Upper lobe of left lung (tissue), 6 donors: Measurements from ENCODE around the gene ZDHHC11B. TPM values are rescaled to one million over a fixed set of nuclear protein-coding genes. Genes with fewer than 3 reads are reported as not detected.
"Not testable (repeated sequence)": the region's sequence is repeated elsewhere in the genome, so short reads cannot be mapped to it uniquely, and the experiment has no call there.

Source experiments
- ATAC-seq, 2 donors: fragments of 200-7000 bp; cut with Tn5 transposase; one replicate each; pipeline ENCODE4 v1.9.1; 2022; ENCODE audit warnings: mild to moderate bottlenecking in 2 of 2, moderate library complexity in 2 of 2; ENCODE audit not compliant: low FRiP score in 2 of 2
- DNase-seq, 2 donors: peaks; one replicate each; pipeline ENCODE4 v3.0.0-alpha.2; 2019 to 2020
- H3K27ac ChIP-seq, 4 donors: fragments of 200-600 bp; sonication (generic); one replicate each; pipeline ENCODE4 v1.5.1; 2016 to 2019
- H3K27me3 ChIP-seq, 4 donors: fragments of 200-600 bp; sonication (generic); one replicate each; pipeline ENCODE4 v1.5.1; 2017 to 2019
- H3K36me3 ChIP-seq, 4 donors: fragments of 200-600 bp; sonication (generic); one replicate each; pipeline ENCODE4 v1.5.1; 2016 to 2019
- H3K4me1 ChIP-seq, 4 donors: fragments of 200-600 bp; sonication (generic); one replicate each; pipeline ENCODE4 v1.5.1; 2018 to 2019
- H3K4me3 ChIP-seq, 4 donors: fragments of 200-600 bp; sonication (generic); one replicate each; pipeline ENCODE4 v1.5.1; 2017 to 2019; ENCODE audit warnings: mild to moderate bottlenecking in 2 of 4, moderate library complexity in 1 of 4
- H3K9me3 ChIP-seq, 4 donors: fragments of 200-600 bp; sonication (generic); one replicate each; pipeline ENCODE4 v1.5.1; 2018 to 2019
- EP300 ChIP-seq, 4 donors: sonication (generic); formaldehyde crosslinking; IDR thresholded peaks; one replicate each; pipeline ENCODE4 v1.5.1; 2017; ENCODE audit warnings: antibody characterized with exemption in 4 of 4, control low read depth in 2 of 4
- POLR2A ChIP-seq, 4 donors: fragments of 450-650 bp; IDR thresholded peaks; one replicate each; pipeline ENCODE4 v1.5.1; 2016 to 2017; ENCODE audit warnings: antibody characterized with exemption in 4 of 4, mild to moderate bottlenecking in 2 of 4
- POLR2AphosphoS5 ChIP-seq, 2 donors: sonication (generic); formaldehyde crosslinking; IDR thresholded peaks; one replicate each; pipeline ENCODE4 v1.5.1; 2017; ENCODE audit warnings: antibody characterized with exemption in 2 of 2
- WGBS, 2 donors: methylation state at CpG; one replicate each; pipeline ENCODE4 v1.1.5; 2017 to 2018; 5-methylcytosine and 5-hydroxymethylcytosine counted together
- total RNA-seq, 6 donors: library from RNA; depleted of rRNA in 4 of 6; stranded (reverse); fragments of >200 nt in 4 of 6; gene quantifications; one replicate each; pipeline versions ENCODE4 v1.1.0 to v1.2.1, GENCODE V29; 2016 to 2021
- TF ChIP-seq, protein P1 (sequence below), 6 experiments: fragments of 450-650 bp in 4 of 6; fragments of 200-600 bp in 2 of 6; sonication (generic) in 2 of 6; IDR thresholded peaks; one replicate each; pipeline ENCODE4 v1.5.1; 2016 to 2019; ENCODE audit warnings: antibody characterized with exemption in 6 of 6
- donor health status: DM: no; HTN: no; CAD: no; lungs with moderate emphysema.
- donor health status: DM: no; HTN: yes; CAD: no; lungs with severe emphysema.

The ZDHHC11B gene
- total RNA-seq, 6 donors from 2014 or later = 7.4 to 40.8 (median 13.1) TPM

DNA sequence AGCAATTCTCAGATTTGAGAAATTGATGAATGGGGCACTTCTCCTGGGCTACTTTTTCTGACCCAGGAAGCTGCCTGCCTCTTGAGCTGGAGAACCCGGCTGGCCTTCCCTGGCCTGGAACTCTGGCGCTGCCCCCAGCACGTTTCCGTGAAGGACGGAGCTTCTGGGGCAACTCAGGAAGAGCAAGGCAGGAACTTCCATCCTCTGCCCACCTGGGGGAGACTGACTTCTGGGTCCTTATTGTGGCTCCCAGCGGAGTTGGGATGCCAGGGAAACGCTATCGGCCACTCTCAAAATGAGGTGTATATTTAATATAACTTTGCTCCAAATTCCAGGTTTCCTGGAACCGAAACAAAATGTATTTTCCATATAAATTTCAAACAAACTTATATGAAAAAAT is 57.4 kb downstream of the ZDHHC11B start:
- H3K27me3 ChIP-seq, H3K36me3 ChIP-seq, H3K27ac ChIP-seq, H3K4me3 ChIP-seq, ATAC-seq, H3K9me3 ChIP-seq, H3K4me1 ChIP-seq, DNase-seq: not testable (repeated sequence)
- TF ChIP-seq, protein P1, sequence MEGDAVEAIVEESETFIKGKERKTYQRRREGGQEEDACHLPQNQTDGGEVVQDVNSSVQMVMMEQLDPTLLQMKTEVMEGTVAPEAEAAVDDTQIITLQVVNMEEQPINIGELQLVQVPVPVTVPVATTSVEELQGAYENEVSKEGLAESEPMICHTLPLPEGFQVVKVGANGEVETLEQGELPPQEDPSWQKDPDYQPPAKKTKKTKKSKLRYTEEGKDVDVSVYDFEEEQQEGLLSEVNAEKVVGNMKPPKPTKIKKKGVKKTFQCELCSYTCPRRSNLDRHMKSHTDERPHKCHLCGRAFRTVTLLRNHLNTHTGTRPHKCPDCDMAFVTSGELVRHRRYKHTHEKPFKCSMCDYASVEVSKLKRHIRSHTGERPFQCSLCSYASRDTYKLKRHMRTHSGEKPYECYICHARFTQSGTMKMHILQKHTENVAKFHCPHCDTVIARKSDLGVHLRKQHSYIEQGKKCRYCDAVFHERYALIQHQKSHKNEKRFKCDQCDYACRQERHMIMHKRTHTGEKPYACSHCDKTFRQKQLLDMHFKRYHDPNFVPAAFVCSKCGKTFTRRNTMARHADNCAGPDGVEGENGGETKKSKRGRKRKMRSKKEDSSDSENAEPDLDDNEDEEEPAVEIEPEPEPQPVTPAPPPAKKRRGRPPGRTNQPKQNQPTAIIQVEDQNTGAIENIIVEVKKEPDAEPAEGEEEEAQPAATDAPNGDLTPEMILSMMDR (IDR thresholded peaks at IDR 0.05) = peak in 3 of 6 experiments; percentile 5 to 16 (median 7)
- 42 to 100% methylated on average over 1 to 8 of the region's 9 CpGs for WGBS, 2 donors

DNA sequence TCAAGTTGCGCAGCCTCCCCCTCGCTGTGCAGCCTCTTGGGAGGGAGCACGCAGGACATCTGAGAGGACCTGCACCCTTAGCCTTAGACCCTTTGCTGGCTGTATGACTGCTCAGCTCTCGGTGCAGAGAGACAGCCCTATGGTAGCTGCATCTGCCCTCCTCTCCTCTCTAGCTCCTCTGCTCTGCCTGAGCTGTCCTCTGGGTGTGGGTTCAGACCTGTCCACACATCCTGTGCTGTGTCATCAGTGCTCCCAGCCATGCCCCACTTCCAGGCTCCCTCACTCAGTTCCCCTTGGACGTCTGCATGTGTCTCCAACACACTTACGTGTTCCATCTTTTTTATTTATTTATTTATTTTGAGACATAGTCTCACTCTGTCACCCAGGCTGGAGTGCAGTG is 60.7 kb downstream of the ZDHHC11B start:
- H3K27me3 ChIP-seq, H3K27ac ChIP-seq, H3K36me3 ChIP-seq, H3K9me3 ChIP-seq, H3K4me3 ChIP-seq, DNase-seq, H3K4me1 ChIP-seq: not testable (repeated sequence)
- ATAC-seq = peak; percentile 17 to 62
- WGBS, 2 donors = 72 to 75% methylated on average over 2 of the region's 6 CpGs

DNA sequence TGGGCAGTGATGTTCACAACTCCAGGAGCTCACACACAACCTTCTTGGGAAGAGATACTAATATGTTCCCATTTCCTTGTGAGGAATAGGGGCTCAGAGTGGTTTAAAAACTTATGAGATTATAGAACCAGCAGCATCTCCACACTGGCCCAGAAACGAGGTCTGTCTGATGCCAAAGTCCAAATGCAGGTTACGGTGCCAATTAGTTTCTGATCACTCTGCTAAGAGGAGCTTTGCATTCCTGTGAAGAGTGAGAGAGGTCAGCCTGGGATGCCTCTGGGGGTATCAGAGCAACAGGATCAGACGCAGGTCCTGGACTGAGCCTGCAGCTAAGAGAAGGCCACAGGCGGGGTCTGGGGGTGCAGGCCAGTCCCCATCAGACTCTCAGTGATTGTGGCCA is 61.2 kb downstream of the ZDHHC11B start:
- 100% methylated on average over 3 of the region's 4 CpGs; no CpG with 5 or more reads in 1 of the 2 donors for WGBS, 2 donors
- ATAC-seq = not testable (repeated sequence)

DNA sequence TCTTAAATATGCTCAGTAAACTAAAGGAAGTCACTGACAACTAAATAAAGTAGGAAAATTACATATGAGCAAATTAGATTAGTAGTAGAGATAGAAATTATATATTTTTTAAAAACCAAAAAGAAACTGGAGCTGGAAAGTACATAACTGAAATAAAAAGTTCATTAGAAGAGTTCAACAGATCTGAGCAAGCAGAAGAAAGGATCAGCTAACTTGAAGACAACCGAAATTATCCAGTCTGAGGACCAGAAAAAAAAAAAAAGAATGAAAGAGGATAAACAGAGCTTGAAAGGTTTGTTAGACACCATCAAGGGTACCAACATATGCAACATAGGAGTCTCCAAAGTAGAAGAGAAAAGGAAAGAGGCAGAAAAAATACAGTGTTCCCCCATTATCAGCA is 65.2 kb downstream of the ZDHHC11B start:
- not testable (repeated sequence) for DNase-seq, ATAC-seq, H3K4me1 ChIP-seq, H3K9me3 ChIP-seq, H3K27me3 ChIP-seq, H3K27ac ChIP-seq, H3K36me3 ChIP-seq, H3K4me3 ChIP-seq
- 86 to 88% methylated on average over 1 of the region's 1 CpG for WGBS, 2 donors

More for the DNA sequence above, 61.2 kb downstream of the ZDHHC11B start:
- not testable (repeated sequence) for H3K36me3 ChIP-seq, H3K4me3 ChIP-seq, H3K27ac ChIP-seq, H3K9me3 ChIP-seq, H3K4me1 ChIP-seq, H3K27me3 ChIP-seq, DNase-seq

DNA sequence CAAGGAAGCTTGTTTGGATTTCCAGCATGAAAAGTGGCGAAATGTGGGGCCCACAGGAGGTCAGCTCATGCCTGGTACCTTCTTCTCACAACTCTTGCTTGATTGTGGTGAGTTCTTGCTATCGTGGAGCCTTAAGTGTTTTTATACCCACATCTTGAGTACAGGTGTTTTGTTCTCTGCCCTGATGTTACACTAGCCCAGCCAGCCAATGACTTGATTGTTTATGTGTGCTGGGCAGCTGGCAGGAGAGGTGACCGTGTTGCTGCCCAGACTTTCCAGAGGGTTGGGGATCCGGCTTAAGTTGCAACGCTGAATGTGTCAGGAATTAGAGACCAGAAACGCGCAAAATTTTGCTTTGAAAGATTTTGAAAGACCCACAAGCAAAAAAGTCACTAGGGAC is 67.4 kb downstream of the ZDHHC11B start:
- no peaks in the 10 kb centered on the region for H3K36me3 ChIP-seq
- no peak for DNase-seq
- 52 to 86% methylated on average over 7 of the region's 7 CpGs for WGBS, 2 donors
- peak in 1 of 2 donors; percentile 35 for ATAC-seq
- H3K27me3 ChIP-seq = no peaks in the 10 kb centered on the region
- H3K27ac ChIP-seq = peak overlapping the region in 2 of 4 donors; percentile 7 to 40
- peaks cover 0 to 9% (median 4%) of the 10 kb centered on the region in 4 donors for H3K9me3 ChIP-seq
- H3K4me3 ChIP-seq = no peak overlapping the region
- no peaks in the 10 kb centered on the region for H3K4me1 ChIP-seq
- TF ChIP-seq EP300 (IDR thresholded peaks at IDR 0.05) = no peak
- TF ChIP-seq POLR2A (IDR thresholded peaks at IDR 0.05) = no peak
- TF ChIP-seq POLR2AphosphoS5 (IDR thresholded peaks at IDR 0.05) = no peak
- TF ChIP-seq, protein P1 (IDR thresholded peaks at IDR 0.05) = no peak

DNA sequence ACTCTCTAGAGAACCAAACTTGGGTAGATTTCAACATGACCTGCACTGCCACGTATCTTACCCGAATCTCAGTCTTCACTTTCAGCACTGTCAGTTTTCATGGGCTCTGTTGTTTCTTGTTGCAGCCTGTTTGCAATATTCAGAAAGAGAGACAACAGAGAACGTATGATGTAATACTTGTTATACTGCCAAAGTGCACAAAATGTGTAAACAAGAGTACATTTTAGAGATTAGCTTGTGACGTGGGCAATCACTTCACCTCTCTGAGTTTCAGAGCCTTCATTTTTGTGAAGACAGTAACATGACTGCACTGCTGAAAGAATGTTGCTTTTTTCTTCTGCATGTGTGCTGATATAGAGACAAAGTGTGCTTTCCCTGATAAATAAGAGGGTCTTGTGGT is 67.8 kb downstream of the ZDHHC11B start:
- 62 to 64% methylated on average over 4 of the region's 4 CpGs for WGBS, 2 donors
- peak overlapping the region in 2 of 4 donors; percentile 7 to 40 for H3K27ac ChIP-seq
- not testable (repeated sequence) for H3K4me1 ChIP-seq, H3K9me3 ChIP-seq, H3K36me3 ChIP-seq, DNase-seq, H3K27me3 ChIP-seq, H3K4me3 ChIP-seq
- ATAC-seq = peak; percentile 24 to 65

DNA sequence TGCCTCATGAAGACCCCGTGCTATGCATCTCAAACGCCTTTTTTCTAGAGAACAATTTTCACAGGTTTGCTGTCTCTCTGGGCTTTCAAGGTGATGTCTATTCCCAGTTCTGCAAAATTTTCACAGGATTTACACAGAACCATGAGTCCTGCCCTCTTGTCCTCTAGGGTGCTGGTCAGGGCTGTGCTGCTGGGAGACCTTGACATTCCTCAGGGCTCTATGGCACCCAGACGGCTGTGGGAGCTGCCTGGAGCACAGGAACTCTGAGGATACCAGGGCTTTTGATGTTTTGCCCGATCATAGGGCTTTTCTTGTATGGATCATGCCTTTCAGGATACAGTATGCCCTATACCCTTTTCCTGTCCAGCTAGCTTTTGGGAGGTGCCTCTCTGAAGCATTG is 68.9 kb downstream of the ZDHHC11B start:
- DNase-seq, H3K4me1 ChIP-seq, ATAC-seq, H3K27me3 ChIP-seq, H3K9me3 ChIP-seq, H3K27ac ChIP-seq, H3K4me3 ChIP-seq, H3K36me3 ChIP-seq: not testable (repeated sequence)
- WGBS, 2 donors = 86 to 90% methylated on average over 3 to 4 of the region's 4 CpGs

DNA sequence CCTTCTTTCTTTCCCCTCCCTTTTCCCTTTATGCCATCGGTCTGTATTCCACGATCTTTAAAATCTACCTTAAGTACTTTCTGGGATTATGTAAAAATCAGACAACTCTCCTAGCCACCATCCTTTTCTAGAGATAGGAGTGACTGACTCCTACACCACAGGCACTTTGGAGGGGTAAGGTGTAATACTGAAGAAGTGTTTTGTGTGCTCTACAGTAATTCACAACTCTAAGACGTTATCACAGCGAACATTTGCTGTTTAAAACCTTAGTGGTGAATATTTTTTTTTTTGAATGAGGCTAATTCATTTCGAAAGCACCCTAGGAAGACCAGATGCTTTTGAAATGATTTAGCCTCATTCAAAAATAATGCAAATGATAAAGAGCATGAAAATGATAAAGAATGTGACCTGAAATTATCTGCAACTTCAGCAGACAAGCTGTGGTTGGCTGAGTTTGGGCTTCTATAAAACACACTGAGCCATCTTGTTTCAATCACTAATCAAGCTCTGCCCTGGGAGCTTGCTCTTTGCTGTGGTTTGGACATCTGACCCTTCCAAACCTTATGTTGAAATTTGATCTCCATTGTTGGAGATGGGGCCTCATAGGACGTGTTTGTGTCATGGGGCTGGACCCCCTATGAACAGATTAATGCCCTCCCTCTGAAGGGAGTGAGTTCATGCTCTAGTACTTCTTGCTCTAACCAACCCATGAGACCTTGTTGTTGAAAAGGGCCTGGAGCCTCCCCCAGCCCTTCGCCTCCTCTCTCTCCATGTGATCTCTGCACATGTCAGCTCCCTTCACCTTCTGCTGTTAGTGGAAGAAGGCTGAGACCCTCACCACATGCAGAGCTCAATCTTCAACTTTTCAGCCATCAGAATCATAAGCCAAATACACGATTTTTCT is 70.1 kb downstream of the ZDHHC11B start:
- H3K4me1 ChIP-seq, H3K27me3 ChIP-seq, DNase-seq, H3K9me3 ChIP-seq, ATAC-seq, H3K36me3 ChIP-seq, H3K27ac ChIP-seq, H3K4me3 ChIP-seq: not testable (repeated sequence)
- WGBS, 2 donors = 66 to 77% methylated on average over 6 to 8 of the region's 8 CpGs

DNA sequence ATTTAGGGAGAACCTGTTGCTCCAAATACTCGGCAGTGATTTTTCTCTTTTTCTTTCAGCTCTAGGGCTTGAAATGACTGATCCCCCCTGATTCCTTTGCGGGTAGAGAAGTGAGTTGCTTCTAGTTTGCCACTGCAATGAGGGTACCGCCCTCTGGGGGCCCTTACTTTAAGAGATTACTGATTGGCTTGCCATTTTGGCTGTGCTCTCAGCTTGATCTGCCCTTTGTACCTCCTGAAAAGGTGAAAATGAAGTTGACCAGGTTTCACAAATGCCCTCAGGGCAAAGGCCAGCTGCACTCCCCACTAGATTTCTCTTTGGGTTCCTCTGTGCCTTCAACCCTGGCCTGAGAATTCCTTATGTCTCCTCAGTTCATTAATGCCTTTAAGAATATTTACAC is 70.8 kb downstream of the ZDHHC11B start:
- not testable (repeated sequence) for H3K9me3 ChIP-seq, H3K4me1 ChIP-seq, H3K36me3 ChIP-seq, H3K4me3 ChIP-seq, DNase-seq, H3K27me3 ChIP-seq, H3K27ac ChIP-seq, ATAC-seq
- 56 to 71% methylated on average over 3 of the region's 3 CpGs for WGBS, 2 donors

DNA sequence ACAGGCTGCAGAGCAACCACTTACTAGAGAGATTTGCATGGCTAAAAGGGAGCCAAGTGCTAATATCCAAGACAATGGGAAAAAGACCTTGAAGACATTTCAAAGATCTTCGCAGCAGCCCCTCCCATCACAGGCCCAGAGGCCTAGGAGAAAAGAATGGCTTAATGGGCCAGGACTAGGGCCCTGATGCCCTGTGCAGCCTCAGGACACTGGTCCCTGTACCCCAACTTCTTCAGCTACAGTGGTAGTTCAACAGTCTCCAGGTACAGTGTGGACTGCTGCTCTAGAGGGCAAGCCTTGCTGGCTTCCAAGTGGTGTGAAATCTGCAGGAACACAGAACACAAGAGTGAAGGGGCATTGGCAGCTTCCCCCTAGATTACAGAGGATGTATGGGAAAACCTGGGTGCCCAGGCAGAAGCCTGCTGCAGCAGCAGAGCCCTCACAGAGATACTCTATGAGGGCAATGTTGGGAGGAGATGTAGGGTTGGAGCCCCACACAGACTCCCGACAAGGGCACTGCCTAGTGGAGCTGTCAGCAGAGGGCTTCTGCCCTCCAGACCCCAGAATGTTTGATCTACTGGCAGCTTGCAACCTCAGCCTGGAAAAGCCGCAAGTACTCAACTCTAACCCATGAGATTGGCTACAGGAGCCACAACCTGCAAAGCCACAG is 75.5 kb downstream of the ZDHHC11B start:
- H3K27ac ChIP-seq, H3K4me3 ChIP-seq, DNase-seq, ATAC-seq, H3K9me3 ChIP-seq, H3K4me1 ChIP-seq, H3K27me3 ChIP-seq, H3K36me3 ChIP-seq: not testable (repeated sequence)
- WGBS, 2 donors = 76 to 94% methylated on average over 2 of the region's 3 CpGs
